Endothelial cell (in vitro differentiated cells): ENCODE data around the gene PBRM1. TPM values are rescaled to one million over a fixed set of nuclear protein-coding genes. Genes with fewer than 3 reads are reported as not detected.
A peak's percentile ranks its signal among the peaks of the same experiment; 100 is the strongest.

ENCODE experiments used
- DNase-seq: peaks from one replicate; pipeline ENCODE4 v3.0.0; 2021; ENCODE audit warnings: low spot score
- H3K27ac Mint-ChIP-seq: one replicate; pipeline ENCODE4 v1.8.0; 2021; ENCODE audit warnings: mixed read lengths, inconsistent platforms; ENCODE audit not compliant: unreplicated experiment
- H3K27me3 Mint-ChIP-seq: one replicate; pipeline ENCODE4 v1.8.0; 2021; ENCODE audit warnings: mild to moderate bottlenecking, moderate library complexity, mixed read lengths, inconsistent platforms; ENCODE audit not compliant: unreplicated experiment
- H3K36me3 Mint-ChIP-seq: one replicate; pipeline ENCODE4 v1.8.0; 2021; ENCODE audit warnings: mild to moderate bottlenecking, low read depth, mixed read lengths, inconsistent platforms; ENCODE audit not compliant: unreplicated experiment
- H3K4me1 Mint-ChIP-seq: one replicate; pipeline ENCODE4 v1.8.0; 2021; ENCODE audit warnings: mild to moderate bottlenecking, mixed read lengths, inconsistent platforms; ENCODE audit not compliant: unreplicated experiment
- H3K4me3 Mint-ChIP-seq: one replicate; pipeline ENCODE4 v1.8.0; 2021; ENCODE audit warnings: mild to moderate bottlenecking, mixed read lengths, inconsistent platforms; ENCODE audit not compliant: unreplicated experiment
- H3K9me3 Mint-ChIP-seq: one replicate; pipeline ENCODE4 v1.8.0; 2021; ENCODE audit warnings: mixed read lengths, inconsistent platforms; ENCODE audit not compliant: unreplicated experiment
- total RNA-seq: library from RNA; stranded (reverse); fragmentation: NEBNext Ultra II Directional; extraction: Animal tissue kit (Norgen Biotek cat#: 25700); gene quantifications from one replicate; pipeline ENCODE4 v1.2.1, GENCODE V29; 2021; ENCODE audit not compliant: unreplicated experiment
- TF ChIP-seq, protein P1 (sequence below): fragments of 200-600 bp; sonication (generic); IDR thresholded peaks from one replicate; pipeline ENCODE4 v1.5.0; 2021; ENCODE audit warnings: antibody characterized with exemption; ENCODE audit not compliant: unreplicated experiment

The PBRM1 gene
- total RNA-seq, 1 donor from 2014 or later = 68.7 TPM

GRCh38 chr3:52532517-52532837 is 153.2 kb downstream of the PBRM1 start:
- DNase-seq = peak; percentile 18
- Mint-ChIP-seq H3K27me3 (peaks cover 29% of the 10 kb centered on the region), H3K27ac (peak overlapping the region; percentile 81), H3K4me3 (peak overlapping the region; percentile 89), H3K4me1 (peaks cover 15% of the 10 kb centered on the region), H3K9me3 (no peaks in the 10 kb centered on the region), H3K36me3 (peaks cover 9% of the 10 kb centered on the region)
- TF ChIP-seq, protein P1, sequence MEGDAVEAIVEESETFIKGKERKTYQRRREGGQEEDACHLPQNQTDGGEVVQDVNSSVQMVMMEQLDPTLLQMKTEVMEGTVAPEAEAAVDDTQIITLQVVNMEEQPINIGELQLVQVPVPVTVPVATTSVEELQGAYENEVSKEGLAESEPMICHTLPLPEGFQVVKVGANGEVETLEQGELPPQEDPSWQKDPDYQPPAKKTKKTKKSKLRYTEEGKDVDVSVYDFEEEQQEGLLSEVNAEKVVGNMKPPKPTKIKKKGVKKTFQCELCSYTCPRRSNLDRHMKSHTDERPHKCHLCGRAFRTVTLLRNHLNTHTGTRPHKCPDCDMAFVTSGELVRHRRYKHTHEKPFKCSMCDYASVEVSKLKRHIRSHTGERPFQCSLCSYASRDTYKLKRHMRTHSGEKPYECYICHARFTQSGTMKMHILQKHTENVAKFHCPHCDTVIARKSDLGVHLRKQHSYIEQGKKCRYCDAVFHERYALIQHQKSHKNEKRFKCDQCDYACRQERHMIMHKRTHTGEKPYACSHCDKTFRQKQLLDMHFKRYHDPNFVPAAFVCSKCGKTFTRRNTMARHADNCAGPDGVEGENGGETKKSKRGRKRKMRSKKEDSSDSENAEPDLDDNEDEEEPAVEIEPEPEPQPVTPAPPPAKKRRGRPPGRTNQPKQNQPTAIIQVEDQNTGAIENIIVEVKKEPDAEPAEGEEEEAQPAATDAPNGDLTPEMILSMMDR = no peak

- peak overlapping the region; percentile 89 for H3K4me3 Mint-ChIP-seq
- peaks cover 29% of the 10 kb centered on the region for H3K27me3 Mint-ChIP-seq
- TF ChIP-seq, protein P1 = no peak
- peak; percentile 7 for DNase-seq
- peaks cover 11% of the 10 kb centered on the region for H3K36me3 Mint-ChIP-seq
- H3K9me3 Mint-ChIP-seq = no peaks in the 10 kb centered on the region
- H3K4me1 Mint-ChIP-seq = peaks cover 13% of the 10 kb centered on the region
- H3K27ac Mint-ChIP-seq = peak overlapping the region; percentile 81
Observed at GRCh38 chr3:52531860-52532516, 153.7 kb downstream of the PBRM1 start.

DNA sequence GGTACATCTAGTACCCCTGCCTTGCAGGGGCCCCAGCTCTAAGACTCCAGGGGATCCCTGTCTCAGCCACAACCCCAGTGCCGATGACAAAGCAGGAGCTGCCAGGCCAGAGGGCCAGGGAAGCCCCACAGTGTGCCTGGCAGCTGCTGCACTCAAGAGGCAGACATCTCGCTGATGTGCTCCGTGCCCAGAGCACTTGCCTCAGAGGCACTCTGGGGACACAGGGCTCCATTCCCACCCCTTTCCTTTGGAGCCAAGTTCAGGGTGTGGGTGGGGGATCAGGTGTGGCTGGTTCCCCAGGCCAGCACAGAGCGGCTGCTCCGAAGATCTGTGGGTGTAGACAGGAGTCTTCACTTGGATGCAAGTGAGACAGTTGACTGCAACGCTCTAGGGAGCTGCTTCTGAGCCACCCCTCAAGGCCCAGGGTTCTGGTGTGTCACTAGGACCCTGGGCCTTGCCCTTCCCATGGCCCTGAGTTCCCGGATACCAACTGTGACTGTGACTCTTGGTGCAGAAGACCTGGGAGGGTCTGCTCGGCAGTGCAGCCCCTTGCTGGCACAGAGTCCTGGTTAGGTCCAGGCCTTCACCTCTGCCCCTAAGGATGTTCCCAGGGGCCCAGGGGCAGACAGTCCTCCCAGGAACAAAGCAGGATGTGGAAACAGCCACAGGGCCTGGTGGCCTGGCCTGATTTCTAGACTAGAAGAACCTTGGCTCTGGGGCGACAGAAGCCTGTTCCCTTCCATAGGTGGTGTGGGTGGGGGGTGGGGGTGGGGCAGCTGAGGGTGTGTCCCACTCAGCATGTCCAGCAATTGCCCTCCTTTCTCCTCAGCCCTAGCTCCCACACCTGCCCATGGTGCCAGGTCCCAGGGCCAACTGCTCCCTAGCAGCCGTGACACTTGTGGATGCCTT is 154.5 kb downstream of the PBRM1 start:
- Mint-ChIP-seq H3K27ac (no peak overlapping the region), H3K36me3 (peaks cover 15% of the 10 kb centered on the region), H3K9me3 (no peaks in the 10 kb centered on the region), H3K4me3 (no peak overlapping the region), H3K27me3 (peaks cover 32% of the 10 kb centered on the region), H3K4me1 (peaks cover 13% of the 10 kb centered on the region)
- peak; percentile 9 for DNase-seq
- TF ChIP-seq, protein P1 = no peak

DNA sequence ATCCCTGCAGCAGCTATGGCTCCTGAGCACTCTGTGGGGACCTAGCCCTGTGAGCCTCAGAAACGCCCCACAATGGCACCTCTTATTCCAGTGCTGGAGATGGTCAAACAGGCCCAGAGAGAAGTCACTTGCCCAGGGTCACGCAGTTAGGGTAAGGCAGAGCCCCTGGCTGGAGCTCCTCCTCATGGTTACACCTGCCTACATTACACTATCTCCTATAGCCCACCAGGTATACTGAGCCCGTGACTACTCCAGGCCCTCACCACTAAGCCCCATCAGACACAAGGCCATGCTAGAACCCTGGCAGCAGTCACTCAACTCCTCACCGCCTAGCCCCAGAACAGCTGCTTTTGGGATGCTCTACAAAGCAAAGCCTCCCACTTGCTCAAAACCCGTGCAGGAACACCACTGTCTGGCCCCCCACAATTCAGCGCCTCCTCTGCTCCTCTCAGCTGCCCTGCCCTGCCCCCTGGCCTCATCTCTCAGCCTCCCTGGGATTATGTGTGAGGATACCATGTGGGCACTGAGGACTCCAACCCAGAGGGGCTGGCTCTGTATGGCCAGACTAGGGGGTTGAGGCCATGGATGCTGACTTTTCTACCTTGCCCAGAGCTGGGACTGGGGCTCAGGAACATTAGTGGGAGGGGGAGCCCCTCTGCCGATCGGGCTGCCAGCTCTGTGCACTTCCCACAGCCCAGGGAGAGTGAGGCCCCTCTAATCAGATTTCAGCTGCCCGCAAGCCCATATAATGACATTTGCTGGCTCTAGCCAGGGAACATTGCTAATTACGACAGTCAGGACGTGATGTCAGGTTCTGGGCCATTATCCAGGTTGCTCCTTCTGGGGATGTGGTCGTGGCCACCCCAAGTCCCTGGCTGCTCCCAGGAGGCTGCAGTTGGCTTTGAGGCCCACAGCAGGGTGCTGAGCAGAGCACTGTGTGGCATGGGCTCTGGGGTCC is 156.1 kb downstream of the PBRM1 start:
- peaks cover 22% of the 10 kb centered on the region for H3K36me3 Mint-ChIP-seq
- DNase-seq = peak; percentile 3
- peak overlapping the region; percentile 71 for H3K4me3 Mint-ChIP-seq
- H3K27me3 Mint-ChIP-seq = peaks cover 23% of the 10 kb centered on the region
- no peaks in the 10 kb centered on the region for H3K9me3 Mint-ChIP-seq
- H3K4me1 Mint-ChIP-seq = peaks cover 8% of the 10 kb centered on the region
- TF ChIP-seq, protein P1 = no peak
- peak overlapping the region; percentile 75 for H3K27ac Mint-ChIP-seq
